GM12878 (cell line): ENCODE data around the gene HSPA1A. TPM values are rescaled to one million over a fixed set of nuclear protein-coding genes. Genes with fewer than 3 reads are reported as not detected.

ENCODE experiments used
- ATAC-seq: fragments of 200-7000 bp; cut with Tn5 transposase; 3 replicates; pipeline ENCODE4 v1.9.1; 2020; ENCODE audit warnings: mild to moderate bottlenecking, moderate library complexity
- BruUV-seq: library from RNA; stranded (reverse); fragments of 400-500 nt; replicated peaks from 2 replicates; lab custom pipeline; 2021; lab: Mats Ljungman, UMichigan
- CTCF ChIA-PET: fragments of 300-600 bp; sonication (Branson Sonifier 250); formaldehyde crosslinking; extraction: SDS; loops from one replicate; lab custom pipeline; 2021; ENCODE audit warnings: inconsistent platforms; lab: Yijun Ruan, JAX
- POLR2A ChIA-PET: fragments of 350-600 bp; formaldehyde crosslinking; extraction: SDS; loops from one replicate; lab custom pipeline; 2021; ENCODE audit warnings: inconsistent platforms; lab: Charles Lee
- RAD21 ChIA-PET: fragments of 300-600 bp; sonication (Branson Sonifier 250); formaldehyde crosslinking; loops from one replicate; lab custom pipeline; 2023; ENCODE audit warnings: antibody characterized with exemption; ENCODE audit not compliant: unreplicated experiment; lab: Charles Lee
- SMC1A ChIA-PET: fragments of 300-600 bp; sonication (Branson Sonifier 250); formaldehyde crosslinking; loops from one replicate; lab custom pipeline; 2023; ENCODE audit not compliant: unreplicated experiment, uncharacterized antibody; lab: Charles Lee
- DNase-seq: peaks from one replicate; pipeline ENCODE4 v3.0.0-alpha.2; 2011; ENCODE audit warnings: low read depth, low spot score
- FAIRE-seq: peaks from 3 replicates; lab custom pipeline; 2011; peaks lifted over from hg19 to GRCh38; lab: Jason Lieb, UNC
- H2AFZ ChIP-seq: 2 replicates; pipeline ENCODE4 v1.6.0; 2011; ENCODE audit warnings: low read depth, low read length, control low read depth; ENCODE audit not compliant: control insufficient read depth
- H3K27ac ChIP-seq: 2 replicates; pipeline ENCODE4 v1.5.1; 2011; ENCODE audit warnings: control low read depth; ENCODE audit not compliant: control insufficient read depth, insufficient read depth
- H3K27me3 ChIP-seq, 2 experiments: replicated peaks in 1 of 2; 2 replicates each; pipeline versions ENCODE4 v1.6.0 to v1.6.1; 2011; ENCODE audit warnings: low read length in 1 of 2; ENCODE audit not compliant: control insufficient read depth in 2 of 2, insufficient read depth in 2 of 2
- H3K36me3 ChIP-seq, 2 experiments: 2 replicates each; pipeline ENCODE4 v1.5.1; 2011; ENCODE audit warnings: low read length in 1 of 2; ENCODE audit not compliant: control insufficient read depth in 2 of 2, insufficient read depth in 2 of 2
- H3K4me1 ChIP-seq: 2 replicates; pipeline ENCODE4 v1.6.1; 2011; ENCODE audit warnings: mild to moderate bottlenecking, low read length, moderate library complexity, mixed read lengths; ENCODE audit not compliant: control insufficient read depth, insufficient read depth
- H3K4me2 ChIP-seq: 2 replicates; pipeline ENCODE4 v1.6.0; 2011; ENCODE audit warnings: control low read depth; ENCODE audit not compliant: control insufficient read depth, insufficient read depth
- H3K4me3 ChIP-seq: fragments of 200-600 bp; sonication (generic); 2 replicates; pipeline ENCODE4 v1.5.1; 2016
- H3K79me2 ChIP-seq: 2 replicates; pipeline ENCODE4 v1.6.0; 2011; ENCODE audit warnings: low read length; ENCODE audit not compliant: control insufficient read depth, insufficient read depth
- H3K9ac ChIP-seq: 2 replicates; pipeline ENCODE4 v1.8.0; 2011; ENCODE audit warnings: low read length, control low read depth, mixed read lengths; ENCODE audit not compliant: control insufficient read depth, insufficient read depth
- H3K9me3 ChIP-seq: replicated peaks from 3 replicates; pipeline ENCODE4 v1.5.1; 2011; ENCODE audit warnings: mild to moderate bottlenecking, low read length; ENCODE audit not compliant: control insufficient read depth, insufficient read depth
- H4K20me1 ChIP-seq: 2 replicates; pipeline ENCODE4 v1.6.0; 2011; ENCODE audit not compliant: control insufficient read depth, insufficient read depth
- FOS ChIP-seq: IDR thresholded peaks from 3 replicates; pipeline ENCODE4 v1.6.1; 2011; ENCODE audit warnings: borderline replicate concordance; ENCODE audit not compliant: insufficient read length; ENCODE audit errors: extremely low read depth
- NR2C1 ChIP-seq: fragments of 450-650 bp; IDR thresholded peaks from 2 replicates; pipeline ENCODE4 v1.6.1; 2017; ENCODE audit warnings: antibody characterized with exemption, mild to moderate bottlenecking, moderate library complexity
- PKNOX1 ChIP-seq: fragments of 450-650 bp; IDR thresholded peaks from 2 replicates; pipeline ENCODE4 v1.6.1; 2016; ENCODE audit warnings: mild to moderate bottlenecking
- RBBP5 ChIP-seq: fragments of 200-600 bp; sonication (generic); conservative IDR thresholded peaks from 2 replicates; pipeline ENCODE4 v1.6.1; 2016
- SIN3A ChIP-seq: IDR thresholded peaks from 2 replicates; pipeline ENCODE4 v1.6.1; 2012; ENCODE audit warnings: low read depth, low read length, improper control_type of control experiment
- SREBF1 ChIP-seq: IDR thresholded peaks from 2 replicates; pipeline ENCODE4 v1.6.1; 2012; ENCODE audit warnings: mild to moderate bottlenecking, low read length
- TCF7 ChIP-seq: IDR thresholded peaks from 2 replicates; pipeline ENCODE4 v1.6.1; 2014; ENCODE audit warnings: antibody characterized with exemption, borderline replicate concordance
- ZNF622 ChIP-seq: fragments of 450-650 bp; IDR thresholded peaks from 2 replicates; pipeline ENCODE4 v1.6.1; 2017; ENCODE audit warnings: mild to moderate bottlenecking, inconsistent platforms
- WGBS: methylation state at CpG from one replicate; pipeline ENCODE4 v1.1.6; 2016; ENCODE audit warnings: low lambda C conversion rate; ENCODE audit not compliant: insufficient replicate concordance, insufficient coverage; ENCODE audit errors: missing lambda C conversion rate; 5-methylcytosine and 5-hydroxymethylcytosine counted together
- in situ Hi-C: fragments of 300-500 bp; cut with MboI; formaldehyde crosslinking; loops from 9 replicates; pipeline ENCODE4 v1.14.3; 2018; ENCODE audit warnings: mixed read lengths
- intact Hi-C: fragments of 100-400 bp; cut with micrococcal nuclease; formaldehyde crosslinking; loops from one replicate; pipeline ENCODE4 v1.14.2; 2022; ENCODE audit not compliant: unreplicated experiment
- polyA plus RNA-seq, 11 experiments: library from polyadenylated mRNA; depleted of rRNA in 4 of 11; unstranded in 6 of 11; stranded (reverse) in 5 of 11; fragments of >200 nt; fragmentation: Nextera tagmentation in 4 of 11; fragmentation: Illumina TruSeq in 1 of 11; extraction: Ambion mirVana in 4 of 11; extraction: Trizol in 1 of 11; gene quantifications; 1 replicate in 1 of 11; 2 replicates in 10 of 11; pipeline versions ENCODE4 v1.2.1 to v1.2.3, GENCODE V29; 2011 to 2016; ENCODE audit warnings: inconsistent platforms in 2 of 11, missing spikeins in 2 of 11, low read depth in 1 of 11
- total RNA-seq, 4 experiments: library from RNA; depleted of rRNA in 3 of 4; stranded (reverse); fragments of >200 nt in 3 of 4; fragmentation: Illumina TruSeq in 1 of 4; extraction: Trizol in 1 of 4; gene quantifications; 2 replicates each; pipeline versions ENCODE4 v1.2.1 to v1.2.3, GENCODE V29; 2013 to 2021

HSPA1A gene
- total and polyA plus RNA-seq, 10 of the 15 experiments (the other 5 are each of a cell fraction or from before 2014, with no cell fraction given) = 0.29 to 51.8 (median 17.5) TPM

GRCh38 chr6:31784098-31784925 is 31.0 kb upstream of the HSPA1A start:
- no peak overlapping the region for H3K4me3 ChIP-seq
- RAD21 ChIA-PET = interaction anchor here (1.1 to 1.2 kb wide), 2 partner anchors 28 to 55 kb away, joined by 3 to 4 read pairs; no protein-coding TSS in a partner anchor
- TF ChIP-seq SREBF1 = no peak
- no peak for TF ChIP-seq ZNF622
- in situ Hi-C loops (no loop called here), intact Hi-C loops (no loop called here)
- SMC1A ChIA-PET = no interaction called here
- no peak for ATAC-seq
- CTCF ChIA-PET = interaction anchor here (1.4 kb wide), 1 partner anchor 8 kb away, joined by 3 read pairs; no protein-coding TSS in a partner anchor
- no peaks in the 10 kb centered on the region for H4K20me1 ChIP-seq
- WGBS = 98% methylated on average over 15 of the region's 15 CpGs
- H3K9ac ChIP-seq = no peak overlapping the region
- no peaks in the 10 kb centered on the region for H3K27me3 ChIP-seq
- H3K79me2 ChIP-seq = no peaks in the 10 kb centered on the region; the same call in 1 of the 2 replicates
- H3K27ac ChIP-seq = no peak overlapping the region
- H2AFZ ChIP-seq = no peak overlapping the region
- no peak overlapping the region for H3K4me2 ChIP-seq
- no TSS peak for BruUV-seq
- peaks cover under 1% of the 10 kb centered on the region for H3K4me1 ChIP-seq
- H3K9me3 ChIP-seq = no peaks in the 10 kb centered on the region
- no peak for FAIRE-seq
- no peak for DNase-seq
- H3K36me3 ChIP-seq = peaks cover 6 to 39% of the 10 kb centered on the region in 2 experiments; a peak in 3 of 4 replicates
- POLR2A ChIA-PET = interaction anchor here (0.7 to 0.9 kb wide), 2 partner anchors 44 to 220 kb away, joined by 3 to 4 read pairs; partner anchors contain the start of gene MSH5

- Histone ChIP-seq H3K9me3 (no peaks in the 10 kb centered on the region), H2AFZ (no peak overlapping the region), H3K4me3 (no peak overlapping the region), H4K20me1 (no peaks in the 10 kb centered on the region), H3K27ac (no peak overlapping the region), H3K4me2 (no peak overlapping the region), H3K36me3 (peaks cover 6 to 31% of the 10 kb centered on the region in 2 experiments; a peak in 3 of 4 replicates), H3K27me3 (no peaks in the 10 kb centered on the region), H3K9ac (no peak overlapping the region), H3K4me1 (peaks cover 8% of the 10 kb centered on the region), H3K79me2 (no peaks in the 10 kb centered on the region; the same call in 1 of the 2 replicates)
- no peak for DNase-seq
- ChIA-PET RAD21 (interaction anchor here (1.1 to 1.2 kb wide), 2 partner anchors 27 to 56 kb away, joined by 3 to 4 read pairs; no protein-coding TSS in a partner anchor), CTCF (interaction anchor here (1.2 to 2.3 kb wide), 3 partner anchors 16 to 56 kb away, joined by 3 to 10 read pairs (median 3); partner anchors contain the start of genes DDAH2 and LSM2), POLR2A (interaction anchor here (1.5 to 1.9 kb wide), 2 partner anchors 12 to 21 kb away, joined by 5 read pairs; partner anchors contain the start of gene LSM2), SMC1A (interaction anchor here (1.1 to 1.7 kb wide), 3 partner anchors 8 to 44 kb away, joined by 3 to 5 read pairs (median 4); partner anchors contain the start of gene VWA7)
- in situ Hi-C loops = no loop called here
- no TSS peak for BruUV-seq
- over 99% methylated on average over 11 of the region's 11 CpGs for WGBS
- no peak for TF ChIP-seq SIN3A
- no peak for TF ChIP-seq TCF7
- no peak for TF ChIP-seq NR2C1
- no peak for TF ChIP-seq PKNOX1
- no peak for TF ChIP-seq RBBP5
- no peak for TF ChIP-seq FOS
- TF ChIP-seq SREBF1 = no peak
- no peak for FAIRE-seq
- ATAC-seq = no peak
- intact Hi-C loops = no loop called here
Observed at GRCh38 chr6:31785475-31785874, 29.9 kb upstream of the HSPA1A start.
